GM06990 (cell line): ENCODE results near the gene TBX19.

ENCODE experiments used
- DNase-seq: peaks from one replicate; pipeline ENCODE4 v3.0.0-alpha.2; 2011; ENCODE audit not compliant: insufficient read length; ENCODE audit errors: extremely low read depth
- H3K27me3 ChIP-seq: replicated peaks from 2 replicates; pipeline ENCODE4 v1.6.0; 2011; ENCODE audit warnings: low read length; ENCODE audit not compliant: control insufficient read depth, insufficient read depth
- H3K36me3 ChIP-seq: 2 replicates; pipeline ENCODE4 v1.5.1; 2011; ENCODE audit warnings: low read length; ENCODE audit not compliant: control insufficient read depth, insufficient read depth
- H3K4me3 ChIP-seq: replicated peaks from 2 replicates; pipeline ENCODE4 v1.5.1; 2011; ENCODE audit warnings: low read depth, mild to moderate bottlenecking, control low read depth, low read length
- TF ChIP-seq, protein P1 (sequence below): IDR thresholded peaks from 2 replicates; pipeline ENCODE4 v1.5.1; 2011; ENCODE audit warnings: low read length, control low read depth, mild to moderate bottlenecking, inconsistent platforms; ENCODE audit not compliant: insufficient read depth, poor library complexity, severe bottlenecking

The TBX19 gene

DNA sequence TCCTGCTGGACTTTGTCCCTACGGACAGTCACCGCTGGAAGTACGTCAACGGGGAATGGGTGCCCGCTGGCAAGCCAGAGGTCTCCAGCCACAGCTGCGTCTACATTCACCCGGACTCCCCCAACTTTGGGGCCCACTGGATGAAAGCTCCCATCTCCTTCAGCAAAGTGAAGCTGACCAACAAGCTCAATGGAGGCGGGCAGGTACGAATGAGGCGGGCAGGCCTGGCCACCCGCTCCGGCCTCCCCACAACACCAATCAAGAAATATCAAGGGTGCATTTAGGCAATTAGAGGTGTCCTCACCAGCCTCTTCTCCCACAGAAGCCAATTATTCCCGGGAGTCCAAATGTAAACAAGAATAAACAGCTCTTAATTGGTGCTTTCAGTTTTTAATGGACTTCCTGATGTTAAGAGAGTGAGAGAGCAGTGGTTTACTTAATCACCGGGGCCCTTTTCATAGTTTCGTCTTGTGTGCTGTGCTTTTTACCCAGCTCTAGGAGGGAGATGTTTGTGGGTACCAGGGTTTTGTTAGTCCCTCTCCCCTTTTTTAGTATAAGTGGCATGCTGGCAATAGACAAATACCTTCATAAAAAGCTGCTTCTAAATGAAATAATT lies 10.7 kb downstream of the TBX19 start:
- H3K27me3 ChIP-seq: no peaks in the 10 kb centered on the region
- TF ChIP-seq, protein P1, sequence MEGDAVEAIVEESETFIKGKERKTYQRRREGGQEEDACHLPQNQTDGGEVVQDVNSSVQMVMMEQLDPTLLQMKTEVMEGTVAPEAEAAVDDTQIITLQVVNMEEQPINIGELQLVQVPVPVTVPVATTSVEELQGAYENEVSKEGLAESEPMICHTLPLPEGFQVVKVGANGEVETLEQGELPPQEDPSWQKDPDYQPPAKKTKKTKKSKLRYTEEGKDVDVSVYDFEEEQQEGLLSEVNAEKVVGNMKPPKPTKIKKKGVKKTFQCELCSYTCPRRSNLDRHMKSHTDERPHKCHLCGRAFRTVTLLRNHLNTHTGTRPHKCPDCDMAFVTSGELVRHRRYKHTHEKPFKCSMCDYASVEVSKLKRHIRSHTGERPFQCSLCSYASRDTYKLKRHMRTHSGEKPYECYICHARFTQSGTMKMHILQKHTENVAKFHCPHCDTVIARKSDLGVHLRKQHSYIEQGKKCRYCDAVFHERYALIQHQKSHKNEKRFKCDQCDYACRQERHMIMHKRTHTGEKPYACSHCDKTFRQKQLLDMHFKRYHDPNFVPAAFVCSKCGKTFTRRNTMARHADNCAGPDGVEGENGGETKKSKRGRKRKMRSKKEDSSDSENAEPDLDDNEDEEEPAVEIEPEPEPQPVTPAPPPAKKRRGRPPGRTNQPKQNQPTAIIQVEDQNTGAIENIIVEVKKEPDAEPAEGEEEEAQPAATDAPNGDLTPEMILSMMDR: no peak
- DNase-seq: no peak
- H3K4me3 ChIP-seq: no peak overlapping the region
- H3K36me3 ChIP-seq: no peaks in the 10 kb centered on the region

DNA sequence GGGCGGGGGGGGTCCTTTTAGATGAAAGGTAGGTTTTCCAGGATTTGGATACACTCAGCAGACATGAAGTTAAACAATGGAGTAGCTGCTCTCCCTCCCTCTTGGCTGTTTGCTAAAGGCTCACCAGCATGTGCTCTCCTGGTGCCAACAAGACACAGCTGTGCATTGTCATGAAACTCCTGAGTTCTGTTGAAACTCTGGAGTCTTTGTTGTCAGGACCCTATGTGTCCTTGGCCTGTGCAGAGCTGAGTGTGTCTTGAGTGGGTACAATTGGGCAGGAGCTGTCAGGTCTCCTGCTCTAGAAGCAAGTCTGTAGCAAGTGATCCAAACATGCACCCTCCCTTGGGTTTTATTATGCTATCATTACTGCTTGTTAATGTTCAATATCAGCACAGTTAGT lies 12.7 kb downstream of the TBX19 start:
- DNase-seq: no peak
- Histone ChIP-seq H3K27me3 (no peaks in the 10 kb centered on the region), H3K4me3 (no peak overlapping the region), H3K36me3 (no peaks in the 10 kb centered on the region)
- TF ChIP-seq, protein P1: no peak

DNA sequence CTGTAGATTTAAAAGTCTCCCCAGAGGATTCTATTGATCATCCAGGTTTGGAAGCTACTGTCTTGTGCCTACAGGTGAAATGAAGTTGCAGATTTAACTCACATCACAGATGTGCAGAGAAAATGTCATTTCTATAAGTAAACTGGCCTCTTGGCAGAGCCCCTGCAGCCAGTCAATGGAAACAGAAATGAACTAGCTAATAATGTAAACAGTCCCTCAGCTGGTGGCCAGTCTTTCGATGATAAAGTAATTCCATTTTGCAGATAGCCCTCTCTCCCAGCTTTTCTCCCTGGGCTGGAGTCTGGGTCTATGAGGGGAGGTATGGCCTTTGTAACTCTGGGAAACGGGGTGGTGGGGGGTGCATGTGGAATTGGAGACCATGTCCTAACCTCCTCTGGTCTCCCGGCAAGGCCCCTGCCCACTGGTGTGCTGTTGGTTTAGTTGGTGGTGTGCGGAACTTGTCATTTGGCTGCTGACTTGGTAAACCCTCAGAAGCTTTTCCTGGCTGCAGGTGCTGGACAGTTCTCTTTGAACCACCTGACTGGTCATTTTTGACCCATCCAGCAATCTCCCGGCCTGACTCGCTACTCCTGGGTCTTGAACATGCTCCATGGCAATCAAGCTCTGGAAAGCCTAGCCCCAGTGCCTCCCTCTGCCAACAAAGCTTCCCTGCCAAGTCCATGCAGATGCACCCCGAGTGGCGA lies 14.9 kb downstream of the TBX19 start:
- Histone ChIP-seq H3K4me3 (no peak overlapping the region), H3K27me3 (no peaks in the 10 kb centered on the region), H3K36me3 (no peaks in the 10 kb centered on the region)
- no peak for DNase-seq
- TF ChIP-seq, protein P1: no peak

DNA sequence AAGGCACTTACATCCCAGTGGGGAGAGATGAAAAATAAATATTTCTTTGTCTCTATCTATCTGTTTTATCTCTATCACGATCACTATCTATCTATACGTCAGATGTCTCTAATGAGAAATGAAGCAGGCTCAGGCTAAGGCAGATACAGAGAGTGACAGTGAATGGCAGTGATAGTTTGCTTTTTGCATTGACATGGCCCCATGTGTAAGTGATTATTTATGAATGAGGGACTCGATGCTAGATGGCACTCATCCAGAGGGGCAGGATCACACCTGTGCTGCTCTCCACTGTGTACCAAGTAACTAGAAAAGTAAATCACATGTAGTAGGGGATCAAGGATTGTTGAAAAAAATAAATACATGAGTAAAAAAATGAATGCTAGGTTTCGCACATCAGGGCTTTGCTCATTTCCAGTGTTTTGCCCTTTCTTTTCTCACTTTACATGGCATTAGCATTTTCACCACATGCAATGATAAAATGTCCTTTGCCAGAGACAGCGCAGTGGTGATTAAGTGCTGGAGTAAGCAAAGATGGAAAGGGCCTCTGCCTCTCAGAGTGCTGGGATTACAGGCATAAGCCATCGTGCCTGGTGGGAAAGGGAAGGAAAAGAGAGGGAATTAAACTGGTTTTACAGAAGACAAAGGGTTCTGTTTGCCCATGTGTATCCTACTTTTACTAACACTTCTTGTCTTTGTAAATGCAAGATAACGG lies 16.5 kb downstream of the TBX19 start:
- no peak for DNase-seq
- Histone ChIP-seq H3K27me3 (no peaks in the 10 kb centered on the region), H3K4me3 (no peak overlapping the region), H3K36me3 (no peaks in the 10 kb centered on the region)
- TF ChIP-seq, protein P1: no peak

DNA sequence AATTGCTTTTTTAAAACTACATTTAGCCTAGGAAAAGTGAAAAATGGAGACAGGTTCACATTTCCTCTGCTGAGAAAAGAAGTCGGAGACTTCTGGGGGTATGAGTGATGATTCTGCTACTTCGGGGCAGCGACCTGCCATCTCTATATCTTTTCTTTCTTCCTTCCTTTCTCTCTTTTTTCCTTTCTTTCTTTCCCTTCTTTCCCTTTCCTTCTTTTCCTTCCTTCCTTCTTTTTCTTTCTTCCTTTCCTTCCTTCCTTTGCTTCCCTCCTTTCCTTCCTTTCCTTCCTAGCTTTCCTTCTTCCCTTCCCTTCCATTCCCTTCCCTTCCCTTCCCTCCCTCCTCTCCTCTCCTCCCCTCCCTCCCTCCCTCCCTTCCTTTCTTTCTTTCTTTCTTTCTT lies 17.8 kb downstream of the TBX19 start:
- DNase-seq: no peak
- Histone ChIP-seq H3K36me3 (no peaks in the 10 kb centered on the region), H3K4me3 (no peak overlapping the region), H3K27me3 (no peaks in the 10 kb centered on the region)
- TF ChIP-seq, protein P1: no peak
